Measurements from ENCODE around the gene WNT9B. TPM values are rescaled to one million over a fixed set of nuclear protein-coding genes. Genes with fewer than 3 reads are reported as not detected.

The WNT9B gene
- total and polyA plus RNA-seq, 12 donors = 0.18 to 2.4 (median 0.35) TPM

GRCh38 chr17:46853896-46854444, 2.6 kb downstream of the WNT9B start:
- Histone ChIP-seq H3K27me3 (peaks cover 9 to 59% (median 47%) of the 10 kb centered on the region in 7 donors), H3K4me1 (peaks cover 0 to 12% (median 6%) of the 10 kb centered on the region in 9 donors), H3K27ac (no peak overlapping the region), H3K36me3 (no peaks in the 10 kb centered on the region), H3K9me3 (no peaks in the 10 kb centered on the region), H3K4me3 (no peak overlapping the region)
- DNase-seq (no peak), ATAC-seq (no peak)
- intact Hi-C loops (cut with DNase I) = loop anchor here in 1 of 10 donors (5.0 kb wide), 1 partner anchor 83 kb away; no protein-coding TSS in a partner anchor
- 77 to 80% methylated on average over 6 of the region's 6 CpGs for WGBS, 2 donors
- TF ChIP-seq CTCF (IDR thresholded peaks at IDR 0.05) = no peak

- ATAC-seq = no peak
- H3K4me1 ChIP-seq = peaks cover 0 to 12% (median 6%) of the 10 kb centered on the region in 9 donors
- no peak overlapping the region for H3K27ac ChIP-seq
- no peaks in the 10 kb centered on the region for H3K36me3 ChIP-seq
- H3K9me3 ChIP-seq = no peaks in the 10 kb centered on the region
- peaks cover 9 to 54% (median 41%) of the 10 kb centered on the region in 7 donors for H3K27me3 ChIP-seq
- no peak for TF ChIP-seq CTCF (IDR thresholded peaks at IDR 0.05)
- no peak overlapping the region for H3K4me3 ChIP-seq
- 96 to 97% methylated on average over 3 of the region's 3 CpGs for WGBS, 2 donors
- DNase-seq = no peak
- intact Hi-C loops (cut with DNase I) = loop anchor here in 1 of 10 donors (5.0 kb wide), 1 partner anchor 83 kb away; no protein-coding TSS in a partner anchor
Observed at GRCh38 chr17:46854515-46854914, 3.1 kb downstream of the WNT9B start.

GRCh38 chr17:46854948-46855347, 3.6 kb downstream of the WNT9B start:
- Histone ChIP-seq H3K27me3 (peaks cover 9 to 49% (median 38%) of the 10 kb centered on the region in 7 donors), H3K4me3 (no peak overlapping the region), H3K36me3 (no peaks in the 10 kb centered on the region), H3K4me1 (peaks cover 0 to 12% (median 6%) of the 10 kb centered on the region in 9 donors), H3K9me3 (no peaks in the 10 kb centered on the region), H3K27ac (no peak overlapping the region)
- DNase-seq (no peak), ATAC-seq (no peak)
- intact Hi-C loops (cut with DNase I) = loop anchor here in 1 of 10 donors (5.0 kb wide), 1 partner anchor 82 kb away; no protein-coding TSS in a partner anchor
- 59 to 72% methylated on average over 4 of the region's 4 CpGs for WGBS, 2 donors
- TF ChIP-seq CTCF (IDR thresholded peaks at IDR 0.05) = no peak

GRCh38 chr17:46857600-46857999, 6.2 kb downstream of the WNT9B start:
- H3K4me1 ChIP-seq = no peaks in the 10 kb centered on the region
- TF ChIP-seq CTCF (IDR thresholded peaks at IDR 0.05) = no peak
- intact Hi-C loops (cut with DNase I) = no loop called here
- H3K27me3 ChIP-seq = peaks cover 0 to 32% (median 21%) of the 10 kb centered on the region in 7 donors
- H3K9me3 ChIP-seq = no peaks in the 10 kb centered on the region
- H3K4me3 ChIP-seq = no peak overlapping the region
- H3K36me3 ChIP-seq = no peaks in the 10 kb centered on the region
- H3K27ac ChIP-seq = no peak overlapping the region
- DNase-seq (no peak), ATAC-seq (no peak)
- 93 to 97% methylated on average over 1 of the region's 1 CpG for WGBS, 2 donors

Measured in heart right ventricle (tissue), 16 donors.